Transverse colon (tissue), 4 donors: ENCODE measurements around the gene PSMD12. TPM values are rescaled to one million over a fixed set of nuclear protein-coding genes. Genes with fewer than 3 reads are reported as not detected.
"Not testable (repeated sequence)": the region's sequence is repeated elsewhere in the genome, so short reads cannot be mapped to it uniquely, and the experiment has no call there.

Experiments used
- DNase-seq: peaks from one replicate; pipeline ENCODE4 v3.0.0-alpha.2; 2019
- H3K27ac ChIP-seq, 4 donors: fragments of 200-600 bp; sonication (generic); 2 replicates each; pipeline ENCODE4 v1.5.1; 2016 to 2018; ENCODE audit warnings: inconsistent platforms in 4 of 4
- H3K27me3 ChIP-seq: fragments of 200-600 bp; sonication (generic); 2 replicates; pipeline ENCODE4 v1.5.1; 2017; ENCODE audit warnings: inconsistent platforms
- H3K36me3 ChIP-seq, 4 donors: fragments of 200-600 bp; sonication (generic); 2 replicates each; pipeline ENCODE4 v1.5.1; 2017 to 2019; ENCODE audit warnings: inconsistent platforms in 4 of 4
- H3K4me1 ChIP-seq, 4 donors: fragments of 200-600 bp; sonication (generic); 2 replicates each; pipeline ENCODE4 v1.5.1; 2017 to 2020; ENCODE audit warnings: inconsistent platforms in 4 of 4
- H3K4me3 ChIP-seq, 4 donors: fragments of 200-600 bp; sonication (generic); 1 replicate in 1 of 4; 2 replicates in 3 of 4; pipeline versions ENCODE4 v1.5.1 to v1.6.1; 2017 to 2019; ENCODE audit warnings: inconsistent platforms in 4 of 4
- H3K9me3 ChIP-seq, 2 donors: fragments of 200-600 bp; sonication (generic); 2 replicates each; pipeline ENCODE4 v1.5.1; 2017 to 2019; ENCODE audit warnings: inconsistent platforms in 2 of 2
- EP300 ChIP-seq: sonication (generic); formaldehyde crosslinking; IDR thresholded peaks from one replicate; pipeline ENCODE4 v1.6.1; 2017; ENCODE audit warnings: antibody characterized with exemption, low read depth
- POLR2A ChIP-seq: fragments of 450-650 bp; IDR thresholded peaks from one replicate; pipeline ENCODE4 v1.6.1; 2016; ENCODE audit warnings: antibody characterized with exemption, mild to moderate bottlenecking, moderate library complexity
- POLR2AphosphoS5 ChIP-seq, 3 donors: sonication (generic); formaldehyde crosslinking; IDR thresholded peaks; one replicate each; pipeline ENCODE4 v1.6.1; 2016; ENCODE audit warnings: antibody characterized with exemption in 3 of 3
- WGBS, 2 donors: methylation state at CpG; one replicate each; pipeline ENCODE4 v1.1.5; 2018; ENCODE audit warnings: low coverage in 1 of 2; 5-methylcytosine and 5-hydroxymethylcytosine counted together
- in situ Hi-C, 4 donors: fragments of 200-750 bp; cut with MboI; loops; one replicate each; pipeline versions ENCODE4 v1.15.0 to v1.15.1; 2017; ENCODE audit warnings: low sequenced_read_pairs in 3 of 4, low pct_ligation_motif_present in 1 of 4, low pct_unique_long_range_greater_than_20kb in 1 of 4
- intact Hi-C: fragments of 100-400 bp; cut with DNase I; formaldehyde crosslinking; loops from one replicate; pipeline ENCODE4 v1.15.1; 2023; ENCODE audit warnings: low total_unique reads
- total RNA-seq, 4 donors: library from RNA; depleted of rRNA; stranded (reverse); fragments of >200 nt; gene quantifications; one replicate each; pipeline ENCODE4 v1.1.0, GENCODE V29; 2016
- TF ChIP-seq, protein P1 (sequence below), 5 experiments: fragments of 200-600 bp in 3 of 5; fragments of 450-650 bp in 2 of 5; sonication (generic) in 3 of 5; IDR thresholded peaks; 1 replicate in 2 of 5; 2 replicates in 3 of 5; pipeline ENCODE4 v1.5.1; 2016 to 2017; ENCODE audit warnings: antibody characterized with exemption in 5 of 5, inconsistent platforms in 3 of 5, mild to moderate bottlenecking in 2 of 5, moderate library complexity in 1 of 5

Gene PSMD12
- total RNA-seq, 4 donors from 2014 or later, result 7.2 to 25.2 (median 12.5) TPM

DNA sequence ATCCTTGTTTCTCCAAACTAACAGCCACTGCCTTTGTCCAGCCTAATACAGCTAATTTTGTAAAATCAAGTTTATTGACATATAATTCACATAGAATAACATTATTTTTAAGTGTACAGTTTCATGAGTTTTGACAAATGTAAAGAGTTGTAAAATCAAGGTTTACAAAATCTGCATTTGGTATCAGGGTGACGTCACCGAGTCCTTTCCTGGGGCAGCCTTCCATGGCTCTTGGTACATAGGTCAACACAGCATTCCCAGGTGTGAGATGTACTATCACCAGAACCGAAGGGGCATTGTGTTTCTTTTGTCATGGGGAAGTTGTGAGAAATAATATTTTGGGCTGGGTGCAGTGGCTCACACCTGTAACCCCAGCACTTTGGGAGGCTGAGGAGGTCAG is 42.9 kb downstream of the PSMD12 start:
- Histone ChIP-seq H3K4me3 (no peak overlapping the region), H3K4me1 (no peaks in the 10 kb centered on the region), H3K36me3 (no peaks in the 10 kb centered on the region), H3K27me3 (no peaks in the 10 kb centered on the region), H3K9me3 (no peaks in the 10 kb centered on the region), H3K27ac (no peak overlapping the region)
- intact Hi-C loops, result no loop called here
- in situ Hi-C loops, result loop anchor here in 1 of 4 donors (25.0 kb wide), 1 partner anchor 586 kb away; no protein-coding TSS in a partner anchor
- no peak for DNase-seq
- 83% methylated on average over 3 of the region's 3 CpGs; no CpG with 5 or more reads in 1 of the 2 donors for WGBS, 2 donors
- TF ChIP-seq EP300, result no peak
- TF ChIP-seq POLR2A, result no peak
- TF ChIP-seq, protein P1, sequence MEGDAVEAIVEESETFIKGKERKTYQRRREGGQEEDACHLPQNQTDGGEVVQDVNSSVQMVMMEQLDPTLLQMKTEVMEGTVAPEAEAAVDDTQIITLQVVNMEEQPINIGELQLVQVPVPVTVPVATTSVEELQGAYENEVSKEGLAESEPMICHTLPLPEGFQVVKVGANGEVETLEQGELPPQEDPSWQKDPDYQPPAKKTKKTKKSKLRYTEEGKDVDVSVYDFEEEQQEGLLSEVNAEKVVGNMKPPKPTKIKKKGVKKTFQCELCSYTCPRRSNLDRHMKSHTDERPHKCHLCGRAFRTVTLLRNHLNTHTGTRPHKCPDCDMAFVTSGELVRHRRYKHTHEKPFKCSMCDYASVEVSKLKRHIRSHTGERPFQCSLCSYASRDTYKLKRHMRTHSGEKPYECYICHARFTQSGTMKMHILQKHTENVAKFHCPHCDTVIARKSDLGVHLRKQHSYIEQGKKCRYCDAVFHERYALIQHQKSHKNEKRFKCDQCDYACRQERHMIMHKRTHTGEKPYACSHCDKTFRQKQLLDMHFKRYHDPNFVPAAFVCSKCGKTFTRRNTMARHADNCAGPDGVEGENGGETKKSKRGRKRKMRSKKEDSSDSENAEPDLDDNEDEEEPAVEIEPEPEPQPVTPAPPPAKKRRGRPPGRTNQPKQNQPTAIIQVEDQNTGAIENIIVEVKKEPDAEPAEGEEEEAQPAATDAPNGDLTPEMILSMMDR (IDR thresholded peaks at IDR 0.05), result no peak
- TF ChIP-seq POLR2AphosphoS5 (IDR thresholded peaks at IDR 0.05), result no peak

DNA sequence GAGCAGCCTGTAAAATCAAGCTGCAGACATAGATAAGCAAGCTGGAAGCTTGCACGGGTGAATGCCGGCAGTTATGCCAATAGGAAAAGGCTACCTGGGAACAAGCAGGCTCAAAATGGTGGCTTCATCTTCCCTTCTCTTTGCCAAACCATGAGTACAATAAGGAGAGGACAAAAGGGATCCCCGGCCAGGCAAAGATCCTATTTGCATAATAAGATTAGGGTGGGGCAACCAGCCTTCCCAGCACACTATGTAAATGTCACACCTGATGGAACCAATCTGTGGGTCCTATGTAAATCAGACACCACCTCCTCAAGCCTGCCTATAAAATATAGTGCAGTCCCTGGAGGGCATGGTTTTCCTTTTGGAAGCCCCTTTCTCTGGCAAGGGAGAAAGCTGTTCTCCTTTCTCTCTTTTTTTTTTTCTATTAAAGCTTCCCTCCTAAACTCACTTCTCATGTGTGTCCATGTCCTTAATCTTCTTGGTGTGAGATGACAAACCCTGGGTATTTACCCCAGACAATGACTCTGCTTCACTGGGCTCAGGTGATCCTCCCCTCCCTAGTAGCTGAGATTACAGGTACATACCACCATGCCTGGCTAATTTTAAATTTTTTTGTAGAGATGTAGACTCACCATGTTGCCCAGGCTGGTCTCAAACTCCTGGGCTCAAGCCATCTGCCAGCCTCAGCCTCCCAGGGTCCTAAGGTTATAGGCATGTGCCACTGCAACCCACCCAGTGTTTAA is 44.2 kb downstream of the PSMD12 start:
- intact Hi-C loops (no loop called here), in situ Hi-C loops (loop anchor here in 1 of 4 donors (25.0 kb wide), 1 partner anchor 585 kb away; no protein-coding TSS in a partner anchor)
- H3K4me1 ChIP-seq, result no peaks in the 10 kb centered on the region
- 33% methylated on average over 3 of the region's 3 CpGs; no CpG with 5 or more reads in 1 of the 2 donors for WGBS, 2 donors
- no peaks in the 10 kb centered on the region for H3K9me3 ChIP-seq
- H3K4me3 ChIP-seq, result no peak overlapping the region
- H3K27me3 ChIP-seq, result no peaks in the 10 kb centered on the region
- H3K27ac ChIP-seq, result no peak overlapping the region
- H3K36me3 ChIP-seq, result no peaks in the 10 kb centered on the region
- DNase-seq, result no peak
- TF ChIP-seq POLR2AphosphoS5 (IDR thresholded peaks at IDR 0.05) (no peak), POLR2A (no peak), EP300 (no peak)
- TF ChIP-seq, protein P1 (IDR thresholded peaks at IDR 0.05), result no peak

DNA sequence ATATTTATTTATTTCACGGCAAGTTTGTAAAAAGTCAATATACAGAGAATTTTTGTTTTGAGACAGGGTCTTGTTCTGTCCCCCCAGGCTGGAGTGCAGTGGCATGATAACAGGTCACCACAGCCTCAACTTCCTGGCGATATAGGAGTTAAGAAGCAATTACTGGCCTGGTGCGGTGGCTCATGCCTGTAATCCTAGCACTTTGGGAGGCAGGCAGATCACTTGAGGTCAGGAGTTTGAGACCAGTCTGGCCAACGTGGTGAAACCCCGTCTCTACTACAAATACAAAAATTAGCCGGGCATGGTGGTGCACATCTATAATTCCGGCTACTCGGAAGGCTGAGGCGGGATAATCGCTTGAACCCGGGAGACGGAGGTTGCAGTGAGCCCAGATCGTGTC is 44.9 kb downstream of the PSMD12 start:
- H3K4me3 ChIP-seq, DNase-seq, H3K27me3 ChIP-seq, H3K36me3 ChIP-seq, intact Hi-C loops, H3K27ac ChIP-seq, H3K9me3 ChIP-seq, H3K4me1 ChIP-seq: not testable (repeated sequence)
- in situ Hi-C loops, result loop anchor here in 1 of 4 donors (25.0 kb wide), 1 partner anchor 584 kb away; no protein-coding TSS in a partner anchor
- 67 to 85% methylated on average over 1 to 13 of the region's 13 CpGs for WGBS, 2 donors

DNA sequence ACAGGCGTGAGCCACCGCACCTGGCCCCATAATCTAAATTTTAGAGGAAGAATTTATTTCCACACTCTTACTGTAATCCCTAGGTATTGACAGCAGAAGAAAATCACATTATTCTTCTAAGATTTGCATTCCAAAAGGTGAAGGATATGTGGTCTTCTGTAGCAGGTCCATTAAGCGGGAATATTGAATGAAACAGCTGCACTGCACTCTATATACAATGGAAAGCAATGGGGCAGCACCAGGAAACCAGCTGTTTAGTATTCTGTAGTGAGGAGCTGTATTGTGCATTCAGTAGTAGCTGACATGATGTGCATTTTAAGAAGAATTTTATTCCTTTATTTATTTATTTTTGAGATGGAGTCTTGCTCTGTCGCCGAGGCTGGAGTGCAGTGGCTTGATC is 49.6 kb downstream of the PSMD12 start:
- intact Hi-C loops (no loop called here), in situ Hi-C loops (loop anchor here in 1 of 4 donors (25.0 kb wide), 1 partner anchor 579 kb away; no protein-coding TSS in a partner anchor)
- WGBS, 2 donors, result 90 to 98% methylated on average over 3 to 5 of the region's 5 CpGs
- H3K4me1 ChIP-seq, result no peaks in the 10 kb centered on the region
- DNase-seq, result no peak
- H3K4me3 ChIP-seq, result no peak overlapping the region
- no peaks in the 10 kb centered on the region for H3K27me3 ChIP-seq
- no peaks in the 10 kb centered on the region for H3K36me3 ChIP-seq
- no peaks in the 10 kb centered on the region for H3K9me3 ChIP-seq
- TF ChIP-seq, protein P1 (IDR thresholded peaks at IDR 0.05), result no peak
- TF ChIP-seq POLR2AphosphoS5 (IDR thresholded peaks at IDR 0.05), result no peak
- TF ChIP-seq POLR2A, result no peak
- TF ChIP-seq EP300, result no peak
- H3K27ac ChIP-seq, result no peak overlapping the region
